GM12874 (cell line): ENCODE measurements around the gene C1GALT1.

ENCODE experiments used
- CTCF ChIP-seq: IDR thresholded peaks from 2 replicates; pipeline ENCODE4 v1.5.1; 2011; ENCODE audit warnings: low read depth, mild to moderate bottlenecking, control low read depth, low read length, moderate library complexity; ENCODE audit not compliant: insufficient read depth

Gene C1GALT1

GRCh38 chr7:7151285-7151684 lies 31.1 kb upstream of the C1GALT1 start:
- TF ChIP-seq CTCF: no peak

- TF ChIP-seq CTCF: no peak
Observed at GRCh38 chr7:7151865-7152264, 30.5 kb upstream of the C1GALT1 start.

- no peak for TF ChIP-seq CTCF
Observed at GRCh38 chr7:7152315-7152714, 30.0 kb upstream of the C1GALT1 start.

DNA sequence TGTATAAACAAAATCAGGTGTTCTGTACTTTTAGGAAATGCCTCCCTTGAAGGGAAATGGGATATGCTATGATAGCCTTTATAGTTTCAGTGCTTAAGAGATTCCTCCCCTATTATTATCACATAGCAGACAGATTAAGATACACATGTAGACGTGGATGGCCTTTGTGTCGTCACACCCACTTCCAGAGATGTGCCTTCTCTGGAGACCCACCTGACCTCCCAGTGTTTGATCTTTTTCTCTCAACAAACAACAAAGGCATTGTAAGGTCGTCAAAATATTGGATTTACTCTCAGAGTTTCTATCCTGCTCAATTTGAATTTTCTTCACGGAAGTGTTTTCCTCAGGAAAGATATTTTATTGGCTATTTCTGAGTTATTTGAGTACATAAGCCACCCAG lies 25.7 kb upstream of the C1GALT1 start:
- no peak for TF ChIP-seq CTCF

GRCh38 chr7:7157177-7157886 lies 25.0 kb upstream of the C1GALT1 start:
- TF ChIP-seq CTCF: no peak

GRCh38 chr7:7157887-7158271 lies 24.5 kb upstream of the C1GALT1 start:
- no peak for TF ChIP-seq CTCF

DNA sequence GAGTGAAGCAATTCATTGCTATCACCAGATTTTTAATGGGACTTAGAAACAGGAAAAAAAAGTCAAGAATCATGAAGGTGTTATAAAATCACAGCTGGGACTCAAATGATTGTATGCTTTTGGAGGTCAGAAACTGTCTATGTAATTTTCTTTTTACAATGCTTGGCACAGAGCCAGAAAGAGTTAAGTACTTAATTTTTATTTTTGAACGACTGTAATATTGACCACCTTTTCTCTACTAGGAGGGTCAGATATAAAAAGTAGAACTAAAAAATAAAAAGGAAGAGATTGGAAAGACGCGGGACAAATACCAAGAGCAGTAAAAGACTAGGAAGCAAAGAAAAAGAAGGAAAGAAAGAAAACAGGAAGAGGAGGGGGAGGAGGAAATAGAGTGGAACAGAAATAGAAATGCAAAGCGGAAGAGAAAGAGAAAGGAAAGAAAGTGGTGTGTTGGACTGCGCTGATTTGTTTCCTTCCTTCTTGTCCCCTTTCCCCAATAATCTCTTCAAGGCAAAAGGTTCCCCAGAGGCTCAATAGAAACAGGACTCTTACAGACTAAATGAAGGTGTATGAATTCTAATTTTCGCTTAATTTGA lies 23.2 kb upstream of the C1GALT1 start:
- no peak for TF ChIP-seq CTCF
